ENCODE data around the gene MTG2. TPM values are rescaled to one million over a fixed set of nuclear protein-coding genes. Genes with fewer than 3 reads are reported as not detected.

Gene MTG2
- total RNA-seq, 1 donor from 2014 or later: 20.2 TPM

DNA sequence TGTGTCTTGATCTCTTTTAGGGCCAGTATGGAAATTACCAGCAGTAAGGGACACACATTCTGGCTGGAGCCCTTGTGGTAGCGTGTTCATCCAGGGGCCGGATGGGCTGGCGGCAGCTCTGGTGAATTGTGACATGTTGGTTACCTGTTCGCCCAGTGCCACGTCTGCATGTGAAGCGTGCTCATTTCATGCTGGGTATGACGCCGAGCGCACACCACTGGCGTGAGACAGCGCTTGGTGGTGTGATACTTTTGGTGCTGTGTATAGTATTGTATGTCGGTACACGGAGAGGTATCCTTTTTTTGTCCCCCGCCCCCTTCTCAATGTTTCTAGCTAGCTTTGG lies 3.7 kb upstream of the MTG2 start:
- H3K36me3 Mint-ChIP-seq (ENCODE audit: low read depth, unreplicated experiment): peaks cover 25% of the 10 kb centered on the region
- H3K4me3 Mint-ChIP-seq (ENCODE audit: unreplicated experiment): no peak overlapping the region
- TF ChIP-seq, protein P1, sequence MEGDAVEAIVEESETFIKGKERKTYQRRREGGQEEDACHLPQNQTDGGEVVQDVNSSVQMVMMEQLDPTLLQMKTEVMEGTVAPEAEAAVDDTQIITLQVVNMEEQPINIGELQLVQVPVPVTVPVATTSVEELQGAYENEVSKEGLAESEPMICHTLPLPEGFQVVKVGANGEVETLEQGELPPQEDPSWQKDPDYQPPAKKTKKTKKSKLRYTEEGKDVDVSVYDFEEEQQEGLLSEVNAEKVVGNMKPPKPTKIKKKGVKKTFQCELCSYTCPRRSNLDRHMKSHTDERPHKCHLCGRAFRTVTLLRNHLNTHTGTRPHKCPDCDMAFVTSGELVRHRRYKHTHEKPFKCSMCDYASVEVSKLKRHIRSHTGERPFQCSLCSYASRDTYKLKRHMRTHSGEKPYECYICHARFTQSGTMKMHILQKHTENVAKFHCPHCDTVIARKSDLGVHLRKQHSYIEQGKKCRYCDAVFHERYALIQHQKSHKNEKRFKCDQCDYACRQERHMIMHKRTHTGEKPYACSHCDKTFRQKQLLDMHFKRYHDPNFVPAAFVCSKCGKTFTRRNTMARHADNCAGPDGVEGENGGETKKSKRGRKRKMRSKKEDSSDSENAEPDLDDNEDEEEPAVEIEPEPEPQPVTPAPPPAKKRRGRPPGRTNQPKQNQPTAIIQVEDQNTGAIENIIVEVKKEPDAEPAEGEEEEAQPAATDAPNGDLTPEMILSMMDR (IDR thresholded peaks at IDR 0.05; ENCODE audit: unreplicated experiment): no peak
- no peak for DNase-seq (ENCODE audit: low spot score)
- no peaks in the 10 kb centered on the region for H3K4me1 Mint-ChIP-seq (ENCODE audit: unreplicated experiment)
- no peaks in the 10 kb centered on the region for H3K9me3 Mint-ChIP-seq (ENCODE audit: unreplicated experiment)
- H3K27me3 Mint-ChIP-seq (ENCODE audit: unreplicated experiment): peaks cover 5% of the 10 kb centered on the region
- H3K27ac Mint-ChIP-seq (ENCODE audit: unreplicated experiment): no peak overlapping the region

GRCh38 chr20:62181808-62182207 lies 1.0 kb upstream of the MTG2 start:
- peak overlapping the region; percentile 82 for H3K27ac Mint-ChIP-seq (ENCODE audit: unreplicated experiment)
- TF ChIP-seq, protein P1 (IDR thresholded peaks at IDR 0.05; ENCODE audit: unreplicated experiment): no peak

GRCh38 chr20:62183426-62184142 lies 756 bp downstream of the MTG2 start:
- H3K9me3 Mint-ChIP-seq (ENCODE audit: unreplicated experiment): no peaks in the 10 kb centered on the region
- peak overlapping the region; percentile 97 for H3K4me3 Mint-ChIP-seq (ENCODE audit: unreplicated experiment)
- H3K27me3 Mint-ChIP-seq (ENCODE audit: unreplicated experiment): peaks cover 5% of the 10 kb centered on the region
- peak overlapping the region; percentile 86 for H3K27ac Mint-ChIP-seq (ENCODE audit: unreplicated experiment)
- peaks cover 8% of the 10 kb centered on the region for H3K4me1 Mint-ChIP-seq (ENCODE audit: unreplicated experiment)
- TF ChIP-seq, protein P1 (IDR thresholded peaks at IDR 0.05; ENCODE audit: unreplicated experiment): no peak
- H3K36me3 Mint-ChIP-seq (ENCODE audit: low read depth, unreplicated experiment): peaks cover 10% of the 10 kb centered on the region
- no peak for DNase-seq (ENCODE audit: low spot score)

More at GRCh38 chr20:62181808-62182207, 1.0 kb upstream of the MTG2 start:
- peaks cover 1% of the 10 kb centered on the region for H3K4me1 Mint-ChIP-seq (ENCODE audit: unreplicated experiment)
- H3K27me3 Mint-ChIP-seq (ENCODE audit: unreplicated experiment): peaks cover 5% of the 10 kb centered on the region
- peaks cover 13% of the 10 kb centered on the region for H3K36me3 Mint-ChIP-seq (ENCODE audit: low read depth, unreplicated experiment)
- peak overlapping the region; percentile 92 for H3K4me3 Mint-ChIP-seq (ENCODE audit: unreplicated experiment)
- DNase-seq (ENCODE audit: low spot score): no peak
- H3K9me3 Mint-ChIP-seq (ENCODE audit: unreplicated experiment): no peaks in the 10 kb centered on the region

DNA sequence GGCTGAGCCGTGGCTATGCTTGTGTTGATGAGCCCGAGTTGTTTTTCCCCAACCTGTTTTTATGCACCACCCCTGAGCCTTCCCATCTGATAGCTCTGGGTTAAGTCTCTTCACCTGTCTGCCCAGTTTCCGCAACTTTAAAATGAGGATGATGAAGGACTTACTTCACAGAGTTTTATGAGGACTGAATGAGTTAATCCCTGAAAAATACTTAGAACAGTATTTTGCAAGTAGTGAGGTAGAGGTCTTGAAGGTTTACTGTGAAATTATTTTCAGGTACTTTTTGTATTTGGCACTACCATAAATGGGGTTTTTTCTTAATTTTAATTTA lies 3.2 kb downstream of the MTG2 start:
- Mint-ChIP-seq H3K27ac (ENCODE audit: unreplicated experiment) (peak overlapping the region; percentile 52), H3K4me3 (ENCODE audit: unreplicated experiment) (no peak overlapping the region), H3K9me3 (ENCODE audit: unreplicated experiment) (no peaks in the 10 kb centered on the region), H3K36me3 (ENCODE audit: low read depth, unreplicated experiment) (peaks cover 6% of the 10 kb centered on the region), H3K4me1 (ENCODE audit: unreplicated experiment) (peaks cover 10% of the 10 kb centered on the region), H3K27me3 (ENCODE audit: unreplicated experiment) (peaks cover 5% of the 10 kb centered on the region)
- TF ChIP-seq, protein P1 (IDR thresholded peaks at IDR 0.05; ENCODE audit: unreplicated experiment): no peak
- no peak for DNase-seq (ENCODE audit: low spot score)

Data from endothelial cell (in vitro differentiated cells).